PC-3 (cell line): Measurements from ENCODE around the gene C19orf25.

ENCODE experiments used
- EZH2 ChIP-seq: fragments of 300-600 bp; sonication (generic); IDR thresholded peaks from one replicate; pipeline ENCODE4 v1.6.1; 2017; ENCODE audit warnings: antibody characterized with exemption, mild to moderate bottlenecking, low read length; ENCODE audit not compliant: unreplicated experiment
- TF ChIP-seq, protein P1 (sequence below): fragments of 300-600 bp; sonication (generic); conservative IDR thresholded peaks from 2 replicates; pipeline ENCODE4 v1.5.1; 2017; ENCODE audit warnings: antibody characterized with exemption, low read depth, mild to moderate bottlenecking, low read length

DNA sequence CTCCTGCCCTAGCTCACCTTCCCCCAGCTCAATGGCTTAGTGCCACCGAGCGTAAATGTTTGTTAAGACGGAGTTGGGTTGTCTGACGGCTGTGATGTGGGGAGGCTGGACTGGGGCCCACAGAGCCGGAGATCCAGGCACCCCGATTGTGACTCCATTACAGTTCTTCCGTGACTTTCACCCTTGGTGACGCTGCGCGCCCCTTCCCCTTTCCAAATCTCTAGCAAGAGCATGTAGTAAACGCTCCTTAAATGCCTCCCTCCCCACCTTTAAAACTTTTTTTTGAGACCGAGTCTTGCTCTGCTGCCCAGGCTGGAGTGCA lies 12.8 kb upstream of the C19orf25 start:
- TF ChIP-seq, protein P1, sequence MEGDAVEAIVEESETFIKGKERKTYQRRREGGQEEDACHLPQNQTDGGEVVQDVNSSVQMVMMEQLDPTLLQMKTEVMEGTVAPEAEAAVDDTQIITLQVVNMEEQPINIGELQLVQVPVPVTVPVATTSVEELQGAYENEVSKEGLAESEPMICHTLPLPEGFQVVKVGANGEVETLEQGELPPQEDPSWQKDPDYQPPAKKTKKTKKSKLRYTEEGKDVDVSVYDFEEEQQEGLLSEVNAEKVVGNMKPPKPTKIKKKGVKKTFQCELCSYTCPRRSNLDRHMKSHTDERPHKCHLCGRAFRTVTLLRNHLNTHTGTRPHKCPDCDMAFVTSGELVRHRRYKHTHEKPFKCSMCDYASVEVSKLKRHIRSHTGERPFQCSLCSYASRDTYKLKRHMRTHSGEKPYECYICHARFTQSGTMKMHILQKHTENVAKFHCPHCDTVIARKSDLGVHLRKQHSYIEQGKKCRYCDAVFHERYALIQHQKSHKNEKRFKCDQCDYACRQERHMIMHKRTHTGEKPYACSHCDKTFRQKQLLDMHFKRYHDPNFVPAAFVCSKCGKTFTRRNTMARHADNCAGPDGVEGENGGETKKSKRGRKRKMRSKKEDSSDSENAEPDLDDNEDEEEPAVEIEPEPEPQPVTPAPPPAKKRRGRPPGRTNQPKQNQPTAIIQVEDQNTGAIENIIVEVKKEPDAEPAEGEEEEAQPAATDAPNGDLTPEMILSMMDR: no peak
- no peak for TF ChIP-seq EZH2
